Keratinocyte (primary cell): ENCODE data around the gene ABI3BP. TPM values are rescaled to one million over a fixed set of nuclear protein-coding genes. Genes with fewer than 3 reads are reported as not detected.
A peak's percentile ranks its signal among the peaks of the same experiment; 100 is the strongest.

Source experiments
- DNase-seq: peaks from one replicate; pipeline ENCODE4 v3.0.0-alpha.2; 2011; ENCODE audit warnings: low read depth, missing footprints, low spot score
- FAIRE-seq: peaks from 2 replicates; lab custom pipeline; 2011; peaks lifted over from hg19 to GRCh38; lab: Jason Lieb, UNC
- H2AFZ ChIP-seq: 2 replicates; pipeline ENCODE4 v1.6.0; 2012; ENCODE audit warnings: low read length, control low read depth, inconsistent platforms; ENCODE audit not compliant: control insufficient read depth
- H3K27ac ChIP-seq: 2 replicates; pipeline ENCODE4 v1.5.1; 2011; ENCODE audit warnings: low read length; ENCODE audit not compliant: control insufficient read depth, insufficient read depth
- H3K27me3 ChIP-seq: 3 replicates; pipeline ENCODE4 v1.6.0; 2011; ENCODE audit warnings: low read length; ENCODE audit not compliant: control insufficient read depth, insufficient read depth; ENCODE audit errors: extremely low read depth
- H3K36me3 ChIP-seq, 2 experiments: 2 replicates in 1 of 2; 3 replicates in 1 of 2; pipeline ENCODE4 v1.5.1; 2011; ENCODE audit warnings: low read length in 2 of 2, mild to moderate bottlenecking in 1 of 2; ENCODE audit not compliant: control insufficient read depth in 2 of 2, insufficient read depth in 2 of 2; ENCODE audit errors: extremely low read depth in 1 of 2
- H3K4me1 ChIP-seq: 3 replicates; pipeline ENCODE4 v1.5.1; 2011; ENCODE audit warnings: low read length; ENCODE audit not compliant: control insufficient read depth, insufficient read depth; ENCODE audit errors: extremely low read depth
- H3K4me2 ChIP-seq: 3 replicates; pipeline ENCODE4 v1.6.0; 2011; ENCODE audit warnings: low read depth, low read length; ENCODE audit not compliant: control insufficient read depth, insufficient read depth; ENCODE audit errors: extremely low read depth
- H3K4me3 ChIP-seq, 3 experiments: fragments of 200-600 bp in 1 of 3; sonication (generic) in 1 of 3; 2 replicates in 2 of 3; 3 replicates in 1 of 3; pipeline ENCODE4 v1.5.1; 2011 to 2016; ENCODE audit warnings: low read length in 3 of 3, mild to moderate bottlenecking in 3 of 3, control low read depth in 2 of 3, inconsistent platforms in 1 of 3, low read depth in 1 of 3, mixed read lengths in 1 of 3, mixed run types in 1 of 3, moderate library complexity in 1 of 3; ENCODE audit not compliant: control insufficient read depth in 2 of 3, insufficient read depth in 2 of 3; ENCODE audit errors: extremely low read depth in 1 of 3
- H3K79me2 ChIP-seq: 2 replicates; pipeline ENCODE4 v1.6.0; 2012; ENCODE audit warnings: low read length; ENCODE audit not compliant: control insufficient read depth, insufficient read depth
- H3K9ac ChIP-seq: 3 replicates; pipeline ENCODE4 v1.6.0; 2011; ENCODE audit warnings: low read length; ENCODE audit not compliant: control insufficient read depth, insufficient read depth; ENCODE audit errors: extremely low read depth
- H3K9me1 ChIP-seq: 3 replicates; pipeline ENCODE4 v1.6.0; 2011; ENCODE audit warnings: low read length; ENCODE audit not compliant: control insufficient read depth, insufficient read depth; ENCODE audit errors: extremely low read depth
- H3K9me3 ChIP-seq: 2 replicates; pipeline ENCODE4 v1.5.1; 2012; ENCODE audit warnings: low read depth, low read length; ENCODE audit not compliant: control insufficient read depth
- H4K20me1 ChIP-seq: 3 replicates; pipeline ENCODE4 v1.6.0; 2011; ENCODE audit warnings: low read length; ENCODE audit not compliant: control insufficient read depth, insufficient read depth; ENCODE audit errors: extremely low read depth
- CTCF ChIP-seq, 3 experiments: IDR thresholded peaks in 1 of 3; conservative IDR thresholded peaks in 1 of 3; optimal IDR thresholded peaks in 1 of 3; 2 replicates in 2 of 3; 3 replicates in 1 of 3; pipeline versions ENCODE3 to v1.5.1; 2011; ENCODE audit warnings: low read length in 3 of 3, mild to moderate bottlenecking in 3 of 3, moderate library complexity in 2 of 3, control low read depth in 1 of 3, inconsistent platforms in 1 of 3; ENCODE audit not compliant: insufficient read depth in 2 of 3; ENCODE audit errors: extremely low read depth in 1 of 3
- EZH2 ChIP-seq: IDR thresholded peaks from one replicate; pipeline ENCODE4 v1.6.1; 2012; ENCODE audit warnings: inconsistent platforms, mild to moderate bottlenecking, low read length, moderate library complexity
- dilution Hi-C: fragments of 300-500 bp; cut with MboI; formaldehyde crosslinking; loops from one replicate; pipeline ENCODE4 v1.7.0; 2020; ENCODE audit warnings: low sequenced_read_pairs; ENCODE audit not compliant: extremely low pct_ligation_motif_present
- polyA plus RNA-seq, 5 experiments: library from polyadenylated mRNA; depleted of rRNA in 3 of 5; stranded (reverse) in 3 of 5; stranded (forward) in 1 of 5; unstranded in 1 of 5; fragments of >200 nt; gene quantifications; 1 replicate in 1 of 5; 2 replicates in 3 of 5; 3 replicates in 1 of 5; pipeline versions ENCODE4 v1.2.1 to v1.2.3, GENCODE V29; 2011 to 2012; ENCODE audit warnings: missing spikeins in 2 of 5, low read depth in 1 of 5, low replicate concordance in 1 of 5

The ABI3BP gene
- polyA plus RNA-seq, 1 donor (not counting 4 experiments of a cell fraction or from before 2014, with no cell fraction given), result 0.59 TPM

GRCh38 chr3:100766069-100766468 lies 227.2 kb downstream of the ABI3BP start:
- dilution Hi-C loops, result no loop called here
- peak; percentile 93 for FAIRE-seq
- no peaks in the 10 kb centered on the region for H3K27me3 ChIP-seq
- no peak overlapping the region for H3K9ac ChIP-seq
- no peaks in the 10 kb centered on the region for H3K9me1 ChIP-seq
- H4K20me1 ChIP-seq, result no peaks in the 10 kb centered on the region
- H3K36me3 ChIP-seq, result no peaks in the 10 kb centered on the region
- H3K79me2 ChIP-seq, result no peaks in the 10 kb centered on the region
- H3K4me1 ChIP-seq, result peaks cover 8% of the 10 kb centered on the region
- H3K4me2 ChIP-seq, result peak overlapping the region; percentile 29
- no peak for DNase-seq
- no peak overlapping the region for H3K27ac ChIP-seq
- H3K9me3 ChIP-seq, result no peaks in the 10 kb centered on the region
- H3K4me3 ChIP-seq, result no peak overlapping the region
- H2AFZ ChIP-seq, result no peak overlapping the region
- TF ChIP-seq CTCF (optimal IDR thresholded peaks at IDR 0.05 in 1 of 3, IDR thresholded peaks at IDR 0.05 in 1 of 3, conservative IDR thresholded peaks at IDR 0.05 in 1 of 3; ENCODE audit: extremely low read depth in 1 of 3, insufficient read depth in 2 of 3, low read length in 3 of 3), result no peak
- TF ChIP-seq EZH2, result no peak

- Histone ChIP-seq H3K27me3 (no peaks in the 10 kb centered on the region), H3K36me3 (no peaks in the 10 kb centered on the region), H3K4me3 (no peak overlapping the region), H3K27ac (no peak overlapping the region), H3K9me1 (no peaks in the 10 kb centered on the region), H3K79me2 (no peaks in the 10 kb centered on the region), H4K20me1 (no peaks in the 10 kb centered on the region), H3K4me2 (peak overlapping the region; percentile 29), H3K4me1 (peaks cover 8% of the 10 kb centered on the region), H3K9ac (no peak overlapping the region), H3K9me3 (no peaks in the 10 kb centered on the region), H2AFZ (no peak overlapping the region)
- FAIRE-seq (no peak), DNase-seq (no peak)
- TF ChIP-seq CTCF (optimal IDR thresholded peaks at IDR 0.05 in 1 of 3, IDR thresholded peaks at IDR 0.05 in 1 of 3, conservative IDR thresholded peaks at IDR 0.05 in 1 of 3; ENCODE audit: extremely low read depth in 1 of 3, insufficient read depth in 2 of 3, low read length in 3 of 3) (no peak), EZH2 (no peak)
- dilution Hi-C loops, result no loop called here
These were observed 227.7 kb downstream of the ABI3BP start for GRCh38 chr3:100765437-100765975.
